ENCODE data around the gene TTC28.

DNA sequence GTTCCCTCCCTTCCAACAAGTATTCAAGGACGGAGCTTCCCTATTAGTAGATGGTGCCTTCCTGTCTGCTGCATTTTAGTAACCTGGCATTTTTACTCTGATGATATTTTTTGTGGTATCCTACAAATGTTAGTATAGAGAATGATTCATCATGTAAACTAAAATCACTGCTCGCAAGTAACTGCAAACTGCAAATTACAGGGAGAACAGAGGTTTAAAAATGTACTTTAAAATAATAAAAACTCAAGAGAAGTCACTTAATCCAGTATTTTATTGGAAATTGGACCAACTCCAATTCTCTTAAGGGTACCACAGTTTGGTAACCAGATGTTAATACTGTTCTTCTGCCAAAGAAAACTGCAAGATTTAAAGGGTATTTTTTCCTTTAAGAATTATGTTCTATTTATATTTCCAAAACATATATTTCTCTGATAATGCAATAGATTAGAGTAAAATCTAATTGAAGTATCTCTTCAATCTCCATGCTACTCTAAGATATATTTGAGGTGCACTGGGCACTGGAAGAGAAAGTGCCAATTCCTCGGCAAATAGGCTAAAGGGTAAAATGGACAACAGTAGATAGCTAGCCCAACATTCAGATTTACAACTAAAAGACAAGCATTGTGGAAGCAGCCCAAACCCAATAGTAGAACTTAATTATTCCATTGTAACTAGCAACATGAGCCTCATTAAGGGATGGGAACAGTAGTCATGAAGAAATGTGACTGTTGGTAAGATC is 298.0 kb downstream of the TTC28 start:
- TF ChIP-seq, protein P1, sequence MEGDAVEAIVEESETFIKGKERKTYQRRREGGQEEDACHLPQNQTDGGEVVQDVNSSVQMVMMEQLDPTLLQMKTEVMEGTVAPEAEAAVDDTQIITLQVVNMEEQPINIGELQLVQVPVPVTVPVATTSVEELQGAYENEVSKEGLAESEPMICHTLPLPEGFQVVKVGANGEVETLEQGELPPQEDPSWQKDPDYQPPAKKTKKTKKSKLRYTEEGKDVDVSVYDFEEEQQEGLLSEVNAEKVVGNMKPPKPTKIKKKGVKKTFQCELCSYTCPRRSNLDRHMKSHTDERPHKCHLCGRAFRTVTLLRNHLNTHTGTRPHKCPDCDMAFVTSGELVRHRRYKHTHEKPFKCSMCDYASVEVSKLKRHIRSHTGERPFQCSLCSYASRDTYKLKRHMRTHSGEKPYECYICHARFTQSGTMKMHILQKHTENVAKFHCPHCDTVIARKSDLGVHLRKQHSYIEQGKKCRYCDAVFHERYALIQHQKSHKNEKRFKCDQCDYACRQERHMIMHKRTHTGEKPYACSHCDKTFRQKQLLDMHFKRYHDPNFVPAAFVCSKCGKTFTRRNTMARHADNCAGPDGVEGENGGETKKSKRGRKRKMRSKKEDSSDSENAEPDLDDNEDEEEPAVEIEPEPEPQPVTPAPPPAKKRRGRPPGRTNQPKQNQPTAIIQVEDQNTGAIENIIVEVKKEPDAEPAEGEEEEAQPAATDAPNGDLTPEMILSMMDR (IDR thresholded peaks at IDR 0.05): no peak
- TF ChIP-seq POLR2A (IDR thresholded peaks at IDR 0.05): no peak

Measured in thyroid gland (tissue), 4 donors.